Small intestine (tissue), 7 donors: ENCODE results near the gene CLMN. TPM values are rescaled to one million over a fixed set of nuclear protein-coding genes. Genes with fewer than 3 reads are reported as not detected.
A peak's percentile ranks its signal among the peaks of the same experiment; 100 is the strongest.

Experiments
- DNase-seq, 2 donors: peaks; one replicate each; pipeline versions ENCODE4 v3.0.0 to v3.0.0-alpha.2; 2013
- FAIRE-seq: peaks from 2 replicates; lab custom pipeline; 2012; peaks lifted over from hg19 to GRCh38; lab: Jason Lieb, UNC
- H3K27ac ChIP-seq, 3 donors: one replicate each; pipeline ENCODE4 v1.5.1; 2013; ENCODE audit warnings: low read length in 2 of 3, mild to moderate bottlenecking in 2 of 3, control low read depth in 1 of 3, inconsistent platforms in 1 of 3, low read depth in 1 of 3, moderate library complexity in 1 of 3
- H3K27me3 ChIP-seq, 3 donors: one replicate each; pipeline ENCODE4 v1.6.1; 2013; ENCODE audit warnings: low read length in 3 of 3, inconsistent platforms in 1 of 3; ENCODE audit not compliant: control insufficient read depth in 3 of 3, insufficient read depth in 3 of 3
- H3K36me3 ChIP-seq, 3 donors: one replicate each; pipeline ENCODE4 v1.6.1; 2013; ENCODE audit warnings: low read length in 3 of 3, inconsistent platforms in 1 of 3, low read depth in 1 of 3, mild to moderate bottlenecking in 1 of 3, moderate library complexity in 1 of 3; ENCODE audit not compliant: control insufficient read depth in 3 of 3, insufficient read depth in 2 of 3
- H3K4me1 ChIP-seq, 3 donors: one replicate each; pipeline ENCODE4 v1.6.1; 2013; ENCODE audit warnings: low read length in 2 of 3, inconsistent platforms in 1 of 3, low read depth in 1 of 3, mild to moderate bottlenecking in 1 of 3, moderate library complexity in 1 of 3; ENCODE audit not compliant: control insufficient read depth in 3 of 3, insufficient read depth in 2 of 3
- H3K4me3 ChIP-seq, 3 donors: one replicate each; pipeline ENCODE4 v1.5.1; 2013; ENCODE audit warnings: low read length in 3 of 3, control low read depth in 1 of 3, inconsistent platforms in 1 of 3, low read depth in 1 of 3, mild to moderate bottlenecking in 1 of 3, moderate library complexity in 1 of 3
- H3K9me3 ChIP-seq, 2 donors: one replicate each; pipeline ENCODE4 v1.6.1; 2013; ENCODE audit warnings: low read depth in 1 of 2, low read length in 1 of 2; ENCODE audit not compliant: control insufficient read depth in 2 of 2, insufficient read depth in 1 of 2
- WGBS, 3 donors: extraction: QIAGEN DNeasy Blood & Tissue Kit; methylation state at CpG; one replicate each; pipeline ENCODE4 v1.1.7; 2013; 5-methylcytosine and 5-hydroxymethylcytosine counted together
- polyA plus RNA-seq, 4 donors: library from polyadenylated mRNA; stranded (reverse) in 3 of 4; unstranded in 1 of 4; fragments of 200-250 nt in 3 of 4; fragments of 120-200 nt in 1 of 4; gene quantifications; one replicate each; pipeline versions ENCODE4 v1.2.1 to v1.2.3, GENCODE V29; 2013
- donor health status: healthy with polysubstance abuse.
- donor health status: control.
- donor health status: control.
- donor health status: Bipolar disorder and iron deficiency.
- donor health status: healthy.

The CLMN gene
- polyA plus RNA-seq, 4 donors, result 2.9 to 25.0 (median 5.7) TPM

DNA sequence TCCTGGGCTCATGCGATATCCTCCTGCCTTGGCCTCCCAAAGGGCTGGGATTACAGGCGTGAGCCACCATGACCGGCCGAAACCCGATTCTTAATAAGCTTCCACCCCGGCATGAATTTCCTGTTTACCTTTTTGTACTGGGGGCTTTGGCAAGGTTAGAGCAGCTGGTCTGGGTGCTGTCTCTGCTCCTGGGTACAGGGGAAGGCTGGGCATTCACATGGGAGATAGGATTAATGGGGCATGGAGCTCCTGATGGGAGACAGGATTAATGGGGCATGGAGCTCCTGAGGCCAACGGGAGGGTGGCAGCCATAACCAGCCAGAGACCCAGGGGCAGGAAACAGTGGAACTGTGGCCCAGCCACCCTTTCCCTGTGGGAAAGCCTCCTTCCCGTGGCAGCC lies 92.9 kb downstream of the CLMN start:
- Histone ChIP-seq H3K27me3 (no peaks in the 10 kb centered on the region), H3K4me1 (peaks cover under 1 to 3% (median 3%) of the 10 kb centered on the region in 3 donors), H3K4me3 (no peak overlapping the region), H3K27ac (no peak overlapping the region), H3K9me3 (no peaks in the 10 kb centered on the region), H3K36me3 (peaks cover 0 to 34% (median 2%) of the 10 kb centered on the region in 3 donors)
- WGBS, 3 donors, result 82 to 88% (median 83%) methylated on average over 8 of the region's 8 CpGs
- FAIRE-seq (no peak), DNase-seq (no peak)

GRCh38 chr14:95225251-95225887 lies 94.3 kb downstream of the CLMN start:
- no peak overlapping the region for H3K4me3 ChIP-seq
- no peaks in the 10 kb centered on the region for H3K9me3 ChIP-seq
- no peak overlapping the region for H3K27ac ChIP-seq
- FAIRE-seq, result no peak
- 63 to 87% (median 66%) methylated on average over 7 of the region's 7 CpGs for WGBS, 3 donors
- H3K27me3 ChIP-seq, result no peaks in the 10 kb centered on the region
- DNase-seq, result peak in 1 of 2 donors; percentile 56
- H3K4me1 ChIP-seq, result peaks cover 0 to 3% (median 0%) of the 10 kb centered on the region in 3 donors
- peaks cover 0 to 44% (median 2%) of the 10 kb centered on the region in 3 donors for H3K36me3 ChIP-seq

GRCh38 chr14:95222870-95223398 lies 96.8 kb downstream of the CLMN start:
- H3K4me3 ChIP-seq, result no peak overlapping the region
- no peak overlapping the region for H3K27ac ChIP-seq
- no peaks in the 10 kb centered on the region for H3K9me3 ChIP-seq
- 68 to 76% (median 72%) methylated on average over 3 of the region's 3 CpGs for WGBS, 3 donors
- DNase-seq (no peak), FAIRE-seq (no peak)
- peaks cover 0 to 60% (median 2%) of the 10 kb centered on the region in 3 donors for H3K36me3 ChIP-seq
- H3K4me1 ChIP-seq, result peaks cover 0 to 3% (median 0%) of the 10 kb centered on the region in 3 donors
- H3K27me3 ChIP-seq, result no peaks in the 10 kb centered on the region

- Histone ChIP-seq H3K4me1 (peaks cover 0 to 3% (median 0%) of the 10 kb centered on the region in 3 donors), H3K27me3 (no peaks in the 10 kb centered on the region), H3K9me3 (no peaks in the 10 kb centered on the region), H3K36me3 (peaks cover 0 to 56% (median 0%) of the 10 kb centered on the region in 3 donors), H3K4me3 (no peak overlapping the region), H3K27ac (no peak overlapping the region)
- FAIRE-seq (no peak), DNase-seq (no peak)
- WGBS, 3 donors, result 71 to 82% (median 78%) methylated on average over 10 of the region's 10 CpGs
Observed at GRCh38 chr14:95222151-95222631, 97.5 kb downstream of the CLMN start.

DNA sequence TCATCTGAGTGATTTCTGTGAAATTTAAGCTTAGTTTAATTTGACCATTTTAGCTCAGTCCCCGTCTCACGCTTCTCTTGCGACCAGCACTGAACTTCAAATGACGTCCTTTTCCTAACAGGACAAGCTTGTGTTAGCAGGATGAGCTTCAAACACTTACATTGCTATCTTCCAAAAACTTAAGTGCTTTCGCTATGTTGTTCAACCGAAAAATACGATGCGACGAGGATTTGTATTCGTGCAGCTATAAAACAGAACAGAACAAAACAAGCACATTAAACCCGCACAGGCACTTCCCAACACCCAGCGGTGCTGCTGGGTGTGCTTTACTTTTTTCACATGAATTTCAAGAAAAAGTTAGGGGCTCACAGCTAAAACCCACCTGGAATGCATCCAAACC lies 98.2 kb downstream of the CLMN start:
- Histone ChIP-seq H3K4me1 (peaks cover 0 to 3% (median 0%) of the 10 kb centered on the region in 3 donors), H3K27me3 (no peaks in the 10 kb centered on the region), H3K36me3 (peaks cover 0 to 52% (median 0%) of the 10 kb centered on the region in 3 donors), H3K9me3 (no peaks in the 10 kb centered on the region), H3K4me3 (no peak overlapping the region), H3K27ac (no peak overlapping the region)
- FAIRE-seq (no peak), DNase-seq (no peak)
- WGBS, 3 donors, result 93 to 97% (median 94%) methylated on average over 12 of the region's 12 CpGs

- 75 to 92% (median 84%) methylated on average over 11 of the region's 11 CpGs for WGBS, 3 donors
- Histone ChIP-seq H3K4me3 (no peak overlapping the region), H3K4me1 (peaks cover 0 to 3% (median 0%) of the 10 kb centered on the region in 3 donors), H3K27ac (no peak overlapping the region), H3K36me3 (peaks cover 0 to 49% (median 0%) of the 10 kb centered on the region in 3 donors), H3K27me3 (no peaks in the 10 kb centered on the region), H3K9me3 (no peaks in the 10 kb centered on the region)
- no peak for DNase-seq
- no peak for FAIRE-seq
Observed at GRCh38 chr14:95220663-95221231, 99.0 kb downstream of the CLMN start.

GRCh38 chr14:95218472-95219193 lies 101.1 kb downstream of the CLMN start:
- H3K36me3 ChIP-seq, result peaks cover 0 to 39% (median 0%) of the 10 kb centered on the region in 3 donors
- no peak overlapping the region for H3K4me3 ChIP-seq
- WGBS, 3 donors, result 86 to 91% (median 90%) methylated on average over 8 of the region's 8 CpGs
- DNase-seq, result no peak
- no peak overlapping the region for H3K27ac ChIP-seq
- H3K9me3 ChIP-seq, result no peaks in the 10 kb centered on the region
- H3K4me1 ChIP-seq, result no peaks in the 10 kb centered on the region
- FAIRE-seq, result no peak
- H3K27me3 ChIP-seq, result no peaks in the 10 kb centered on the region

- H3K9me3 ChIP-seq, result no peaks in the 10 kb centered on the region
- H3K4me1 ChIP-seq, result no peaks in the 10 kb centered on the region
- DNase-seq (no peak), FAIRE-seq (no peak)
- peaks cover 0 to 45% (median 0%) of the 10 kb centered on the region in 3 donors for H3K36me3 ChIP-seq
- H3K4me3 ChIP-seq, result no peak overlapping the region
- H3K27me3 ChIP-seq, result no peaks in the 10 kb centered on the region
- 85 to 95% (median 87%) methylated on average over 4 of the region's 4 CpGs for WGBS, 3 donors
- H3K27ac ChIP-seq, result no peak overlapping the region
Observed at GRCh38 chr14:95218006-95218405, 101.7 kb downstream of the CLMN start.
